K562 (cell line): ENCODE measurements around the gene EGR4. TPM values are rescaled to one million over a fixed set of nuclear protein-coding genes. Genes with fewer than 3 reads are reported as not detected.

Experiments
- ATAC-seq: fragments of 200-7000 bp; cut with Tn5 transposase; 3 replicates; pipeline ENCODE4 v1.9.1; 2020; ENCODE audit warnings: moderate library complexity
- BruUV-seq: library from RNA; stranded (reverse); fragments of 400-500 nt; replicated peaks from 2 replicates; lab custom pipeline; 2021; lab: Mats Ljungman, UMichigan
- CTCF ChIA-PET: fragments of 300-600 bp; formaldehyde crosslinking; extraction: SDS; loops from one replicate; lab custom pipeline; 2021; ENCODE audit warnings: low intra/inter-chr PET ratio; lab: Yijun Ruan, JAX
- POLR2A ChIA-PET: fragments of 300-600, 350-650 bp; sonication (Branson Sonifier 250); formaldehyde crosslinking; extraction: SDS; loops from one replicate; lab custom pipeline; 2021; ENCODE audit warnings: antibody characterized with exemption, inconsistent platforms; lab: Yijun Ruan, JAX
- DNase-seq, 4 experiments: peaks; one replicate each; pipeline versions ENCODE4 v3.0.0 to v3.0.0-alpha.2; 2011 to 2018; ENCODE audit warnings: low spot score in 3 of 4, mixed read lengths in 3 of 4; ENCODE audit errors: extremely low read depth in 1 of 4
- FAIRE-seq: peaks from 2 replicates; lab custom pipeline; 2011; peaks lifted over from hg19 to GRCh38; lab: Jason Lieb, UNC
- H2AFZ ChIP-seq: 2 replicates; pipeline ENCODE4 v1.6.0; 2011; ENCODE audit warnings: low read depth, low read length, control low read depth, inconsistent platforms
- H3K27ac ChIP-seq: fragments of 200-600 bp; 3 replicates; pipeline ENCODE4 v1.8.0; 2011; ENCODE audit warnings: low read depth, mild to moderate bottlenecking, control low read depth, inconsistent platforms, low read length, moderate library complexity, mixed read lengths; ENCODE audit errors: extremely low read depth
- H3K27me3 ChIP-seq, 2 experiments: fragments of 300-600 bp in 1 of 2; 2 replicates in 1 of 2; 3 replicates in 1 of 2; pipeline versions ENCODE4 v1.6.0 to v1.8.0; 2011; ENCODE audit warnings: inconsistent platforms in 2 of 2, low read length in 2 of 2, mild to moderate bottlenecking in 1 of 2, mixed read lengths in 1 of 2, moderate library complexity in 1 of 2; ENCODE audit not compliant: control insufficient read depth in 2 of 2, insufficient read depth in 2 of 2
- H3K36me3 ChIP-seq: fragments of 300-600 bp; 3 replicates; pipeline ENCODE4 v1.8.0; 2011; ENCODE audit warnings: mild to moderate bottlenecking, low read length, inconsistent platforms; ENCODE audit not compliant: control insufficient read depth, insufficient read depth
- H3K4me1 ChIP-seq, 2 experiments: fragments of 200-600 bp in 1 of 2; replicated peaks in 1 of 2; 2 replicates in 1 of 2; 3 replicates in 1 of 2; pipeline versions ENCODE4 v1.5.1 to v1.8.0; 2011; ENCODE audit warnings: inconsistent platforms in 2 of 2, low read length in 2 of 2, mild to moderate bottlenecking in 1 of 2, mixed read lengths in 1 of 2, moderate library complexity in 1 of 2; ENCODE audit not compliant: control insufficient read depth in 2 of 2, insufficient read depth in 2 of 2
- H3K4me2 ChIP-seq: 2 replicates; pipeline ENCODE4 v1.6.1; 2011; ENCODE audit warnings: low read length, control low read depth, inconsistent platforms, mixed read lengths; ENCODE audit not compliant: insufficient read depth
- H3K4me3 ChIP-seq: fragments of 200-600 bp; sonication (generic), shearing (Covaris generic); 2 replicates; pipeline ENCODE4 v1.5.1; 2016; ENCODE audit warnings: control low read depth, inconsistent platforms
- H3K79me2 ChIP-seq: fragments of 200-600 bp; 3 replicates; pipeline ENCODE4 v1.8.0; 2011; ENCODE audit warnings: low read length, inconsistent platforms; ENCODE audit not compliant: control insufficient read depth, insufficient read depth
- H3K9ac ChIP-seq, 2 experiments: 2 replicates each; pipeline versions ENCODE4 v1.6.0 to v1.6.1; 2011; ENCODE audit warnings: low read depth in 2 of 2, low read length in 2 of 2, control low read depth in 1 of 2, inconsistent platforms in 1 of 2, mild to moderate bottlenecking in 1 of 2, mixed read lengths in 1 of 2; ENCODE audit not compliant: insufficient read depth in 1 of 2
- H3K9me1 ChIP-seq: one replicate; pipeline ENCODE4 v1.6.0; 2011; ENCODE audit warnings: inconsistent platforms, mild to moderate bottlenecking, low read length, moderate library complexity; ENCODE audit not compliant: control insufficient read depth, insufficient read depth
- H3K9me3 ChIP-seq: replicated peaks from 2 replicates; pipeline ENCODE4 v1.5.1; 2011; ENCODE audit warnings: low read depth, low read length, inconsistent platforms; ENCODE audit not compliant: control insufficient read depth, insufficient read depth
- H4K20me1 ChIP-seq: replicated peaks from 2 replicates; pipeline ENCODE4 v1.6.1; 2011; ENCODE audit warnings: low read length, inconsistent platforms, mixed read lengths; ENCODE audit not compliant: control insufficient read depth, insufficient read depth
- DMBX1 ChIP-seq: fragments of 250-450 bp; sonication (Bioruptor Pico); IDR thresholded peaks from 2 replicates; pipeline ENCODE4 v1.8.0; 2022; ENCODE audit warnings: inconsistent platforms, mild to moderate bottlenecking, moderate library complexity, borderline replicate concordance
- HDAC2 ChIP-seq: fragments of 450-650 bp; IDR thresholded peaks from 2 replicates; pipeline ENCODE4 v1.6.1; 2016; ENCODE audit warnings: mild to moderate bottlenecking
- IRF1 ChIP-seq: sonication (generic); formaldehyde crosslinking; IDR thresholded peaks from 2 replicates; pipeline ENCODE4 v1.8.0; 2022; ENCODE audit warnings: missing genetic modification reagents, mild to moderate bottlenecking, borderline replicate concordance
- NFXL1 ChIP-seq: fragments of 450-650 bp; formaldehyde crosslinking; IDR thresholded peaks from 2 replicates; pipeline ENCODE4 v1.4.0; 2021; ENCODE audit warnings: mild to moderate bottlenecking
- PCBP1 ChIP-seq: fragments of 200-400 bp; formaldehyde crosslinking; IDR thresholded peaks from 2 replicates; pipeline ENCODE4 v1.6.1; 2018; ENCODE audit warnings: mild to moderate bottlenecking, low read depth, low read length; ENCODE audit not compliant: poor library complexity, severe bottlenecking
- TARDBP ChIP-seq: fragments of 450-650 bp; IDR thresholded peaks from 2 replicates; pipeline ENCODE4 v1.6.1; 2016
- TSC22D4 ChIP-seq: fragments of 450-650 bp; IDR thresholded peaks from 2 replicates; pipeline ENCODE4 v1.6.1; 2016; ENCODE audit warnings: missing genetic modification characterization, missing biosample characterization, control low read depth
- U2AF1 ChIP-seq: fragments of 200-400 bp; formaldehyde crosslinking; optimal IDR thresholded peaks from 2 replicates; pipeline ENCODE3; 2017; ENCODE audit warnings: mild to moderate bottlenecking, low read depth, low read length, moderate library complexity
- ZNF121 ChIP-seq: sonication (generic); formaldehyde crosslinking; conservative IDR thresholded peaks from 2 replicates; pipeline ENCODE4 v1.8.0; 2022; ENCODE audit warnings: missing genetic modification reagents
- ZNF395 ChIP-seq: fragments of 200-800 bp; sonication (Bioruptor generic); IDR thresholded peaks from 2 replicates; pipeline ENCODE4 v1.6.1; 2017; ENCODE audit warnings: missing genetic modification characterization, missing compliant biosample characterization
- ZNF668 ChIP-seq: fragments of 250-450 bp; sonication (Bioruptor Pico); IDR thresholded peaks from 2 replicates; pipeline ENCODE4 v1.8.0; 2022; ENCODE audit warnings: mild to moderate bottlenecking, inconsistent platforms
- WGBS: fragments of 100-300 bp; shearing (Covaris generic); methylation state at CpG from one replicate; pipeline ENCODE4 v1.1.6; 2016; ENCODE audit warnings: low coverage, mixed read lengths; ENCODE audit not compliant: insufficient coverage; ENCODE audit errors: missing lambda C conversion rate; 5-methylcytosine and 5-hydroxymethylcytosine counted together
- in situ Hi-C: fragments of 300-500 bp; cut with MboI; formaldehyde crosslinking; loops from 4 replicates; pipeline ENCODE4 v1.15.0; 2018; ENCODE audit warnings: inconsistent platforms, mixed read lengths
- intact Hi-C: fragments of 100-400 bp; cut with micrococcal nuclease; formaldehyde crosslinking; loops from 2 replicates; pipeline ENCODE4 v1.14.2; 2022
- polyA plus RNA-seq, 8 experiments: library from polyadenylated mRNA; depleted of rRNA in 4 of 8; stranded (reverse) in 5 of 8; unstranded in 3 of 8; fragments of >200 nt; fragmentation: Nextera tagmentation in 2 of 8; fragmentation: Illumina TruSeq in 1 of 8; extraction: Ambion mirVana in 2 of 8; extraction: Trizol in 1 of 8; gene quantifications; 2 replicates each; pipeline versions ENCODE4 v1.2.1 to v1.2.3, GENCODE V29; 2011 to 2014; ENCODE audit warnings: inconsistent platforms in 1 of 8, missing spikeins in 1 of 8
- total RNA-seq, 7 experiments: library from RNA; depleted of rRNA in 6 of 7; stranded (reverse); fragments of >200 nt in 6 of 7; fragmentation: Illumina TruSeq in 2 of 7; extraction: Trizol in 2 of 7; gene quantifications; 2 replicates each; pipeline versions ENCODE4 v1.2.1 to v1.2.3, GENCODE V29; 2011 to 2021; ENCODE audit warnings: low replicate concordance in 1 of 7

The EGR4 gene
- total and polyA plus RNA-seq, 9 of the 15 experiments (the other 6 are each of a cell fraction or from before 2014, with no cell fraction given) = not detected

GRCh38 chr2:73334620-73335019 lies 41.3 kb upstream of the EGR4 start:
- 0% methylated on average over 1 of the region's 1 CpG for WGBS
- in situ Hi-C loops = no loop called here
- H4K20me1 ChIP-seq = no peaks in the 10 kb centered on the region
- H3K79me2 ChIP-seq = no peaks in the 10 kb centered on the region
- H3K4me3 ChIP-seq = no peak overlapping the region
- H3K27ac ChIP-seq = no peak overlapping the region
- ChIA-PET POLR2A (no interaction called here), CTCF (no interaction called here)
- DNase-seq = no peak
- intact Hi-C loops = no loop called here
- no peak overlapping the region for H3K4me2 ChIP-seq
- no peaks in the 10 kb centered on the region for H3K4me1 ChIP-seq
- no peak for FAIRE-seq
- H2AFZ ChIP-seq = no peak overlapping the region
- BruUV-seq = no TSS peak
- no peak overlapping the region for H3K9ac ChIP-seq
- H3K9me1 ChIP-seq = no peaks in the 10 kb centered on the region
- H3K27me3 ChIP-seq = 0 out of 5 replicates have a peak, but pooled peaks cover 0 to 3% of the 10 kb centered on the region in 2 experiments
- TF ChIP-seq PCBP1 (no peak), ZNF395 (no peak), TARDBP (no peak)
- TF ChIP-seq, all 486 proteins: peak for 0
- no peaks in the 10 kb centered on the region for H3K9me3 ChIP-seq
- no peak for ATAC-seq
- H3K36me3 ChIP-seq = no peaks in the 10 kb centered on the region

- Histone ChIP-seq H3K27me3 (0 out of 5 replicates have a peak, but pooled peaks cover 0 to under 1% of the 10 kb centered on the region in 2 experiments), H3K4me2 (no peak overlapping the region), H3K9me3 (no peaks in the 10 kb centered on the region), H2AFZ (no peak overlapping the region), H3K9ac (no peak overlapping the region), H4K20me1 (no peaks in the 10 kb centered on the region), H3K4me3 (no peak overlapping the region), H3K36me3 (no peaks in the 10 kb centered on the region), H3K9me1 (no peaks in the 10 kb centered on the region), H3K79me2 (no peaks in the 10 kb centered on the region), H3K4me1 (no peaks in the 10 kb centered on the region), H3K27ac (no peak overlapping the region)
- 2% methylated on average over 2 of the region's 2 CpGs for WGBS
- no TSS peak for BruUV-seq
- intact Hi-C loops = no loop called here
- in situ Hi-C loops = no loop called here
- no peak for TF ChIP-seq ZNF668 (CRISPR knock-in tag)
- TF ChIP-seq HDAC2 = no peak
- TF ChIP-seq TSC22D4 = no peak
- TF ChIP-seq ZNF121 (CRISPR knock-in tag) = no peak
- TF ChIP-seq U2AF1 = no peak
- no peak for TF ChIP-seq DMBX1
- no peak for TF ChIP-seq IRF1 (CRISPR knock-in tag)
- no peak for TF ChIP-seq NFXL1 (CRISPR knock-in tag)
- ATAC-seq (no peak), FAIRE-seq (no peak), DNase-seq (no peak)
- ChIA-PET CTCF (no interaction called here), POLR2A (interaction anchor here (0.7 kb wide), 1 partner anchor 9 kb away, joined by 3 read pairs; no protein-coding TSS in a partner anchor)
Observed at GRCh38 chr2:73334045-73334444, 40.7 kb upstream of the EGR4 start.
